Liver (tissue), 3 donors: ENCODE data around the gene ZFP37.
"Not testable (repeated sequence)": the region's sequence is repeated elsewhere in the genome, so short reads cannot be mapped to it uniquely, and the experiment has no call there.

Experiments
- RAD21 ChIP-seq, 2 donors: IDR thresholded peaks; 2 replicates each; pipeline ENCODE4 v1.6.1; 2016; ENCODE audit warnings: antibody characterized with exemption in 2 of 2, mild to moderate bottlenecking in 2 of 2
- TF ChIP-seq, protein P1 (sequence below): fragments of 150-350 bp; IDR thresholded peaks from 2 replicates; pipeline ENCODE4 v1.5.1; 2017; ENCODE audit warnings: improper control_type of control experiment, low read depth, low read length; ENCODE audit not compliant: missing input control
- donor health status: healthy.
- donor health status: healthy.

DNA sequence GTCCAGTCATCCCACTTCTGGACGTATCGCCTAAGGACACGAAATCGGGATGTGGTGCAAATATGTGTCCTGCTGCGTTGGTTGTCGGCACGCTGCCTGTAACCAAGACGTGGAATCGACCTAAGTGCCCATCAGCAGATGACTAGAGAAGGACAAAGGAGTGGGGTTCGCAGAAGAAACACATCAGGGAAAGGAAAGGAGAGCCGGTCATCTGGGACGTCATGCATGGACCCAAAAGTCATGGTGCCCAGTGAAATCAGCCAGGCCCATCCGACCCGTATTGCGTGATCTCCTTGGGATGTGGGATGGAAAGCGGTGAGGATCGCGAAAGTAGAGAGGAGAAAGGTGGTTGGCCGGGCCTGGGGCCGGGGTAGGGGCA, 6.4 kb upstream of the ZFP37 start:
- TF ChIP-seq, protein P1, sequence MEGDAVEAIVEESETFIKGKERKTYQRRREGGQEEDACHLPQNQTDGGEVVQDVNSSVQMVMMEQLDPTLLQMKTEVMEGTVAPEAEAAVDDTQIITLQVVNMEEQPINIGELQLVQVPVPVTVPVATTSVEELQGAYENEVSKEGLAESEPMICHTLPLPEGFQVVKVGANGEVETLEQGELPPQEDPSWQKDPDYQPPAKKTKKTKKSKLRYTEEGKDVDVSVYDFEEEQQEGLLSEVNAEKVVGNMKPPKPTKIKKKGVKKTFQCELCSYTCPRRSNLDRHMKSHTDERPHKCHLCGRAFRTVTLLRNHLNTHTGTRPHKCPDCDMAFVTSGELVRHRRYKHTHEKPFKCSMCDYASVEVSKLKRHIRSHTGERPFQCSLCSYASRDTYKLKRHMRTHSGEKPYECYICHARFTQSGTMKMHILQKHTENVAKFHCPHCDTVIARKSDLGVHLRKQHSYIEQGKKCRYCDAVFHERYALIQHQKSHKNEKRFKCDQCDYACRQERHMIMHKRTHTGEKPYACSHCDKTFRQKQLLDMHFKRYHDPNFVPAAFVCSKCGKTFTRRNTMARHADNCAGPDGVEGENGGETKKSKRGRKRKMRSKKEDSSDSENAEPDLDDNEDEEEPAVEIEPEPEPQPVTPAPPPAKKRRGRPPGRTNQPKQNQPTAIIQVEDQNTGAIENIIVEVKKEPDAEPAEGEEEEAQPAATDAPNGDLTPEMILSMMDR = not testable (repeated sequence)
- not testable (repeated sequence) for TF ChIP-seq RAD21 (IDR thresholded peaks at IDR 0.05)
